DMS153 (cell line): Measurements from ENCODE around the gene F12.

Experiments used
- DNase-seq: peaks from one replicate; lab custom pipeline; 2025; lab: John Stamatoyannopoulos, UW

The F12 gene

GRCh38 chr5:177355162-177355867 is 54.0 kb downstream of the F12 start:
- DNase-seq, result no peak

- no peak for DNase-seq
Observed at GRCh38 chr5:177354711-177355110, 54.7 kb downstream of the F12 start.

GRCh38 chr5:177354256-177354655 is 55.1 kb downstream of the F12 start:
- no peak for DNase-seq

- DNase-seq, result no peak
Observed at GRCh38 chr5:177353093-177353492, 56.3 kb downstream of the F12 start.
